Left hindlimb (tissue), 1 donor: Measurements from ENCODE around the gene LSP1.
A peak's percentile ranks its signal among the peaks of the same experiment; 100 is the strongest.

Source experiments
- DNase-seq: peaks from one replicate; pipeline ENCODE4 v3.0.0-alpha.2; 2018

LSP1 gene

DNA sequence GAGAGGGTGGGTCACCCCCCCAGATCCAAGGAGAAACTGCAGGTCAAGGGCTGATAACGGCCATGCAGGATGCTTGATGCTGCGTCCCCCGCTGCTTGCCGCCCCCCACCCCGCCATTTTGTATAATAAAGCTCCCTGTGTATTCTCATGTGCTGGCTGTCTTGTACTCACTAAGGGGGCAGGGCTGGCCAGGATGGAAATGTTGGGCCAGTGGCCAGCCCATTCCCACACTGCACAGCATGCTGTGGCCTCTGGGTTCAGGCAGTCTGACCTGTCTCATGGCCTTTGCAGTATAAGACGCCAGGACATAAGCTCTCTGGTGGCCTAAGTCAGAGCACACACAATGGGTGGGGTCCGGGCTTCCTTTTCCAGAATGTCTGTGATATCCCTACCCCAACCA is 39.2 kb downstream of the LSP1 start:
- no peak for DNase-seq

DNA sequence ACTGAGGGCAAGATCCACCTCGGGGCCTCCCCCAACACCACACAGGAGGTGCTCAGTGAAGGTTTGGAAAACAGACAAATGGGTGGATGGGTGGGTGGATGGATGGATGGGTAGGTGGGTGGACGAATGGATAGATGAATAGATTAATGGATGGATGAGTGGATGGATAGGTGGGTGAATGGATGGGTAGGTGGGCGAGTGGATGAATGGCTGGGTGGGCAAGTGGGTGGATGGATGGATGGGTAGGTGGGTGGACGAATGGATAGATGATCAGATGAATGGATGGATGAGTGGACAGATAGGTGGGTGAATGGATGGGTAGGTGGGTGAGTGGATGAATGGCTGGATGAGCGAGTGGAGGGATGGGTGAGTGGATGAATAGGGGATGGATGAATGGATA is 39.7 kb downstream of the LSP1 start:
- no peak for DNase-seq

DNA sequence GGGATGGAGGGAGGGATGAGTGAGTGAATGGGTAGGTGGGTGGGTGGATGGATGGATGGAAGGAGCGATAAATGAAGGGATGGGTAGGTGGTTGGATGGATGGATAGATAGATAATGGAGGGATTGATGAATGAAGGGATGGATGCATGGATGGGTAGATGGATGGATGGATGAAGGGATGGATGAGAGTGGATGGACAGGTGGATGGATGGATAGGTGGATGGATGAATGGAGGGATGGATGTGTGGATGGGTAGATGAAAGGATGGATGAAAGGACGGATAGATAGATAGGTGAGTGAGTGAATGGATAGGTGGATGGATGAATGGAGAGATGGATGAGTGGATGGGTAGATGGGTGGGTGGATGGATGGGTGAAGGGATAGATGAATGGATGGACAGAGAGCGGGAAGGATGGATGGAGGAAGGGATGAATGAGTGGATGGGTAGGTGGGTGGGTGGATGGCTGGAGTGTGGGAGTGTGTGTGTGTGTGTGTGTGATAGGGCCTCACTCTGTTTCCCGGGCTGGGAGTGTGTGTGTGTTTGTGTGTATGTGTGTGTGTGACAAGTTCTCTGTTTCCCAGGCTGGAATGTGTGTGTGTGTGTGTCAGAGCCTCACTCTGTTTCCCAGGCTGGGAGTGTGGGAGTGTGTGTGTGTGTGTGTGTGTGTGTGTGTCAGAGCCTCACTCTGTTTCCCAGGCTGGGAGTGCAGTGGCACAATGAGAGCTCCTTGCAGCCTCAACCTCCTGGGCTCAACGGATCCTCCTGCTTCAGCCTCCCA is 40.9 kb downstream of the LSP1 start:
- no peak for DNase-seq

DNA sequence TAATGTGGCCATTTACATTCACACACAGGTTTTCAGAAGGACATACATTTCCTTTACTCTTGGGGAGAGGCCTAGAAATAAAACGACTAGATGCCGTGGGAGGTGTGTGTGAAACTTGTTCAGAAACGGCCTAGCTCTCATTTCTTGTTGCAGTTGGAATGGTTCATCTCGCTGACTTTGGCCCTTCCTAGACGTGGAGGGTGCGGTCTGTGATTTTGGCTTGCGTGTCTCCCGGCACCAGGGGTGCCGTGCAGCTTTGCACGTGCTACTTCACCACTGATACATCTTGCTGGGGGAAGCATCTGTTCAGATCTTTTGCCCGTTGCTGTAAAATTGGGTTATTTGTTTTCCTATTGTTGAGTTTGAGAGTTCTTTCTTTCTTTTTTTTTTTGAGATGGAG is 41.9 kb downstream of the LSP1 start:
- no peak for DNase-seq

DNA sequence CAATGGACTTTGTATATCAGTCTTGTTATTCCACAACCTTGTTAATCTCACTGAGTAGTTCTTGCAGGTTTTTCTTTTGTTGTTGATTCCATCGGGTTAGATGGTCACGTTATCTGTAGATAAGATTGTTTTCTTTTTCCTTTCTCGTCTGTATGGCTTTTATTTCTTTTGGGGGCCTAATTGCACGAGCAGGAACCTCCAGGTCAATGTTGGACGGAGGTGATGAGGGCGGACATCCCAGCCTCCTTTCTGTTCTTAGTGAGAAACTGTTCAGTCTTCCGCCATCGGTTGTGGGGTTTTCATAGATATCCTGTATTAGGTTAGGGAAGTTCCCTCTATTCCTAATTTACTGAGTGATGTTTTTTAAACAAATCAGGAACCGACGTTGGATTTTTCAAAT is 43.6 kb downstream of the LSP1 start:
- no peak for DNase-seq

DNA sequence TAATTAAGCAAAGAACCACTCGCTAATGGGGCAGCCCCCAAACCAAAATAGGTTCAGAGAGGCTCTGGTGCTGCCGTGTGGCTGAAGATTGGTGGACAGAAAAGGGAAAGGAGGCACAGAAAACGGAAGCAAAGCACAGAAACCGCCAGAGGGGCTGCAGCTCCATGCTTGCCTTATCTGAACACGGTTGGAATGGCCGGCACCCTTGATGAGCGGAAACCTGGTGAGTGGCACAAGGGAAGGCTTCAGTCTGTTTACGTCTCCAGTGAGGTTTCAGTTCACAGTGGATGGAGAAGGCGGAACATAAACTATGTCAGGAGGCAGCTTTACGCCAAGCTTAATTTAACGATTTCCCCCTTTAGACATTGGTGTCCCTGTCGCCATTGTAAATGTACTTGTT is 44.0 kb downstream of the LSP1 start:
- DNase-seq, result peak; percentile 31

DNA sequence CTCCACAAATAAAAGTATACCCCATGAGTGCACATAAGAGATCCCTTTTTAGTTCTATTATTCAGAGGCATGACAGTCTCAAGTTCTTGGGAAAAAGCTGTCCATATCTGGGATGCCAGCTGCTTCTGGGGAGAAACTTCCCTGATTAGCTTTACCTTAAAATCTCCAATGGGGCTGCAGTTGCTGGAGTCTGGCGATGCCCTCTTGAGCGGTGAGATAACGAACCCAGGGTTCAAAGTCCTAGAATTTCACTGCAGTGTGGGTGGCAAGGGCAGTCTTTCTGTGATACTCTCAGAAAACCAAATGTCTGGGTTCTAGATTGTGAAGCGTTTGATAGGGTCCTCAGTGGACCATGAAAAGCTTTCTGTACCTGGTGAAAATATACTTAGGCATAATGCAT is 46.2 kb downstream of the LSP1 start:
- DNase-seq, result no peak

DNA sequence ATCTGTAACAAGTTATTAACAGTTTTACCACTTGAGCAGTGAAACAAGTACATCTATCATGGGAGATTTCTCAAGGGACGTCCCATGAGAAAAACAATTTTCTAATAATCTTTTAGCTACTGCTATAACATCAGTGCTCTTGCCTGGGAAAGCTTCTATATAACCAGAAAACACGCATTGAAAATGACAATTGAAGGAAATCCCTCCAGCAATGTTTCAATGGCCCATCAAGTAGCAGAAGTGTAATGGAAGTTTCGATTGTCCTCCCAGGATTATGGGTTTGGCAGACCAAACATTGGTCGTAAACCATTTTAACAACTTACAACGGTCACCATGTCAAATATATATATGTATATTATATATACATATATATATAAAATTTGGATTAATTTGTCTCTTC is 46.8 kb downstream of the LSP1 start:
- DNase-seq, result no peak

DNA sequence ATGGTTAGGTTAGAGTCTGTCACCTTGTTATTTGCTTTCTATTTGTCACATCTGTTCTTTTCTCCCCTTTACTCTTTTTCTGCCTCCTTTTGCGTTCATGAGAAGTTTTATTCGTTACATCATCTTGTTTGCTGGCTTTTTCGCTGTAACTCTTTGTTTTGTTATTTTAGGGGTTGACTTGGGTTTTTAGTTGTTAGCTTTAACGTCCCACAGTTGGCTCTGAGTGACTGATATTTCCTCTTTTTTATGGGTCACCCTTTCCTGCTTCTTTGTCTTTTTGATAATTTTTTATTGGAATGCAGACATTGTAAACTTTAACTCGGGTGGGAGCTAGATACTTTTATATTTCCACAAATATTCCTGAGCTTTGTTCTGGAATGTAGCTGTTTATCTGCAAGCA is 53.3 kb downstream of the LSP1 start:
- no peak for DNase-seq

DNA sequence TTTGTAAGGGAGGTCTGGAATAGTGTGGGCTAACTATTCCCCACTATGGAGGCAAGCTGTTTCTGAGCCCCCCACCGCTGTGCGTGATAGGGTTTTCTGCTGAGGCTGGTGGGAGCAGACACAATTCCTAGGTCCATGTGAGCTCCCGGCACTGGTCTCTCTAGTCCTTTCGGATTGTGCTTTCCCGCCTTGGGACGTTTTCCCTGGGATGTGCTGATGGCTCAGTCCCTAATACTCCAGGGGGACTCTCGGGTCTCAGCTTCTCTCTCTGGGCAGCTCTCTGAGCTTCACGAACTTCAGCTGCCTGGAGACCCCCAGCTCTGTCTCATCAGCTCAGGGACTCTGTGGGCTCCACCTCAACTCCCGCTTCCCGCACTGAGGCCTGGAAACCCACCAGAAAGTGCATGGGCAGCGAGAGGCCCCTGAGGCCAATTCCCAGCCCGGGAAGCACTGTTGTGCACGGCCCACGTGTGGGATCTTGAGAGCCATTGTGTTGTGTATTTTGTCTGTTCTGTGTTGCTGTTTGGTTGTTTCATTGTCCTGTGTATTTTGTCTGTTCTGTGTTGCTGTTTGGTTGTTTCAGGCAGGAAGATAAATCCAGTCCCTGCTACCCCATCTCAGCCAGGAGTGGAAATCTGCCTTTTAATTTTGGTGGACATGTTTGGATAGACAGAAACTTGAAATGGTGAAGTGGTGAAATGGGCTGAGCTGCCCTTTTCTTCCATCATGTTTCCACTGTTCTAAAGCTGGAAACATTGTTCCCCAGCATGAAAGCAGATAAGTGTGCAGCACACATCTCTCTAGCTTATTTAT is 53.9 kb downstream of the LSP1 start:
- no peak for DNase-seq

DNA sequence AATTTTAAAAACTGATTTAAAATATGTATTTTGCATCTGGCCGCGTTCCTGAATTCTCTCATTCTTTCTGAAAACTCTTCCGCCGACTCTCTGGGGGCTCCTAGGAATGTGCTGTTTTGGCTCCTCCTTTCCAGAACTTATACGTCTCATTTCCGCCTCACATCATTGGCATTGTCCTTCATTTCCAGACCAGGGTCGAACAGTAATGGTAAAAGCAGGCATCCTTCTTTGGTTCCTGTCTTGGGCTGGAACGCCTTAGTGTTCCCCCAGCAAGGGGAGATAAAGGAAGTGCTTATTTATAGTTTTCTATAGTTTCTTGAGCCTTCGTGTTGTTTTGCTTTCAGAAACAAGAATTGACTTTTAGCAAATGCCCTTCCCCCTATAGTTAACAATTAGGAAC is 55.7 kb downstream of the LSP1 start:
- DNase-seq, result peak; percentile 85

DNA sequence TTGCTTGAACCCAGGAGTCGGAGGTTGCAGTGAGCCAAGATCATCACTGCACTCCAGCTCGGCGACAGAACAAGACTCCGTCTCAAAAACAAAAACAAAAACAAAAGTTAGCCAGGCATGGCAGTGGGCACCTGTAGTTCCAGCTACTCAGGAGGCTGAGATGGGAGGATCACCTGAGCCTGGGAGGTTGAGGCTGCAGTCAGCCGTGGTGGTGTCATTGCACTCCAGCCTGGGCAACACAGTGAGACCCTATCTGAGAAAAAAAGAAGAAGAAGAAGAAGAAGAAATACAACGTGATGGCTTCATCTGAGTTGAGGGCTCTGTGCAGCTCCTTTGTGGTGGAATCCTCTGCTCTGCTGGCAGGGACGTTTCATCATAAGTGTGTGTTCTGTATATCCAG is 56.6 kb downstream of the LSP1 start:
- no peak for DNase-seq

DNA sequence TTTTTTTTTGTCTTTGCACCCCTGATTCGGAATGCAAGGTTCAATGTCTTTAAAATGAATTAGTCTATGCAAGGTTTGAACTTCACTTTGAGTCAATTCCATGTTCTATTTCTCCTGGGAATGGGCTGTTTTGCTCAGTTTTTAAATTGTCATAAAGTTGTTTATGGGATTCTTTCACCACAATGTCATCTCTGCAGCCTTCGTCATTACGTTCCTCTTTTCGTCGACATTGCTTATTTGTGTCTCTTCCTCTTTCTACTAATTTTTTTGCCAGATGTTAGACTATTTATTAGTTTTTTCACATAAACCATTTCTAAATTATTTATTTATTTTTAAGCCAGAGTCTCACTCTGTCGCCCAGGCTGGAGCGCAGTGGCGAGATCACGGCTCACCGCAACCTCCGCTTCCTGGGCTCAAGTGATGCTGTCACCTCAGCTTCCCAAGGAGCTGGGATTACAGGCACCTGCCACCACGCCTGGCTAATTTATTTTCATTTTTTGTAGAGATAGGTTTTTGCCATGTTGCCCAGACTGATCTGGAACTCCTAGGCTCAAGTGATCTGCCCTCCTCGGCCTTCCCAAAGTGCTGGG is 59.5 kb downstream of the LSP1 start:
- no peak for DNase-seq

DNA sequence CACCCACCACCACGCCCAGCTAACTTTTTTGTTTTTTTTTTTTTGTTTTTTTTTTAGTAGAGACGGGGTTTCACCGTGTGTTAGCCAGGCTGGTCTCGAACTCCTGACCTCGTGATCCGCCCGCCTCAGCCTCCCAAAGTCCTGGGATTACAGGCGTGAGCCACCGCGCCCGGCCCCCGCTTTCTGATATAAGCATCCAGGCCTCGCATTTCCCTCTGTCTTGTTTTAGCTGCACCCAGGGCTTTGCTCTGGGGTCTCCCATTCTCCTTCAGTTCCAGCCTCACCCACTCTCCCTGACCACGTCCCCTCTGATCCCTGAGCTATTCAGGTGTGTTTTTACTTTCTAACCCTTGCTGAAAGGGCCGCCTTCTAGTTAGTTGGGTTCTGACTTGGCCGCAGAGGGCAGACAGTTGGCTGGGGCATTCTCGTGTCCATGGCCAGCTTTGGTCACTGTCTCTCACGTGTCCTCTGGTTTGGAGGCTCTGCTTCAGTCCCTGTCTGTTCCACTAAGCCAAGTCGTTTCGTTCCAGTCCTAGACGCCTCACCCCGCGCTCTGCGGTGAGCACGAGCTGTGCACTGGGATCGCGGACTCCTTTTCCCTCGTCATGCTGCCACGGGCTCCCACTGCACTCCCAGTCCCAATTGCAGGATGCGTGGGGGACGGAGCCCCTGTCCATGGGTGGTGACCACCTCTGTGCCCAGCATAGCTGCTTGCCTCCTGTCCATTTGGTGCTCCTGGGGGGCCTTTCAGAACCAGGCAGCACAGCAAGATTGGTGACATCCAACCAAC is 60.6 kb downstream of the LSP1 start:
- DNase-seq, result peak; percentile 22

DNA sequence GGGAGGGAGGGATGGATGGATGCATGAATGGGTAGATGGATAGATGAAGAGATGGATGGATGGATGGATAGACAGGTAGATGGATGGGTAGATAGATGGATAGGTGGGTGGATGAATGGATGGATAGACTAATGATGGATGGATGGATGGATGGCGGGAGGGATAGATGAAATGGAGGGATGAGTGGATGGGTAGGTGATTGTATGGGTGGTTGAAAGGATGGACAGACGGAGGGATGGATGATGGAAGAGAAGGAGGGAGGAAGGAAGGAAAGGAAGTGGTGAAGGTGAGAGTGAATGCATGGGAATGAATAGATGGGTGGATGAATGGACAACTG is 62.9 kb downstream of the LSP1 start:
- no peak for DNase-seq

DNA sequence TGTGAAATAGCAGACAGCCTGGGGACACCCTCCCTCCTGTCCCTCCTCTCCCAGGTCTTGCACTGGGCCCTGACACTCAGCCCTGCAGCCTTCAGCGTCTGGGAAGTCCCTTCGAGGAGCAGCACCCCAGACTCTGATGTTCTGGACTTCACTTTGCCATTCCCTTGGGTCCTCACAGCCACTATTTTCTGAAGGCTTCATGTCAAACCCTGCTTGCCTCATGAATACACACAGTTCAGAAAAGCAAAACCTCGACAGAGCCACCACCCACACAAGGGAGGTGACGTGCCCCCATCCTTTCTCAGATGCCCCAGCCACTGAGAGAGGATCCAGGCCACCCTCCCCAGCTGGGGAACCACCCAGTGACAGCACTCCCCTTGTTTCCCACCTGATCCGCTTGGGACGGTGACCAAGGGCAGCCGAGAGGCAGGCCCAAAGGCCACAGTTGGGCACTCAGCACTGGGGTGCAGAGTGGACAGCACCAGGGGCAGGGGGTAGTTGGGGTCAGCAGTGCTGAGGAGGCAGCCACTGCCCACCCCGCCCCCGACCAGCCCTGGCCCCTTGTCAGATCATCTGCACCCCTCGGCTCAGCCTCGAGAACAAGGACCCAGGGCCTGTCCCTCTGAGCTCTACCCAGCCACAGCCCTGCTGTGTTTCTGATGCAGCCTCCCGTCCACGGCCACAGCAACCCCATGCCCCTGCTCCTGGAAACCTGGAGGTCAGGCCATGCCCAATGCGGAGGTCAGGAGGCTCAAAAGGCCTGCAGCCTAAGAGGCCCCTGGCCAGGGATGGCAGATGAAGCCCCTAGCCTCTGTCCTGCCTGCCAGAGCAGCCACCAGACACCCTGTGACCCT is 63.5 kb downstream of the LSP1 start:
- no peak for DNase-seq

DNA sequence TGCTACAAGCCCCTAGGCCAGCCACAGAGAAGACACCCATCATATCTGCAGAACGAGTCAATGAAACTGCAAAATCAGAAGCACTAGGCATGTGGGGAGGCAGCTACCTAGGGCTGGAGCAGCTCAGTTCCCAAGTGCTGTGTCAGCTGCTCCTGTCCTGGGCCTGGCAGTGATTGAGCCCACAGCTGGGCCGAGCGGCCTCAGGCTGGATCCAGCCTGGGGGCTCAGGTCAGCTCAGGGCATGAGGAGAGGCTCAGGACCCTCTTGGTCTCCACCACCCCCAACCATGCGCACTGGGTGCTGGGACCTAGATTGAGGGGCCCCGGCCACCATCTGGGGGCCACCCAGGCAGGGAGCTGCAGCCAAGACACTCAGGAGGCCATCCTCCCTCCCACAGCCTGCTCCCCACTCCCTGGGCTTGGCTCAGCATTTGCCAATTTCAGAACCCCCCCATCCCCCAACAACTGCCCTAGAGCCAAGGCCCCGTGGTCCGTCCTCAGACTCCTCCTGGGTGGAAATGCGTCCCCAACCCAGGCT is 64.2 kb downstream of the LSP1 start:
- DNase-seq, result peak; percentile 43

DNA sequence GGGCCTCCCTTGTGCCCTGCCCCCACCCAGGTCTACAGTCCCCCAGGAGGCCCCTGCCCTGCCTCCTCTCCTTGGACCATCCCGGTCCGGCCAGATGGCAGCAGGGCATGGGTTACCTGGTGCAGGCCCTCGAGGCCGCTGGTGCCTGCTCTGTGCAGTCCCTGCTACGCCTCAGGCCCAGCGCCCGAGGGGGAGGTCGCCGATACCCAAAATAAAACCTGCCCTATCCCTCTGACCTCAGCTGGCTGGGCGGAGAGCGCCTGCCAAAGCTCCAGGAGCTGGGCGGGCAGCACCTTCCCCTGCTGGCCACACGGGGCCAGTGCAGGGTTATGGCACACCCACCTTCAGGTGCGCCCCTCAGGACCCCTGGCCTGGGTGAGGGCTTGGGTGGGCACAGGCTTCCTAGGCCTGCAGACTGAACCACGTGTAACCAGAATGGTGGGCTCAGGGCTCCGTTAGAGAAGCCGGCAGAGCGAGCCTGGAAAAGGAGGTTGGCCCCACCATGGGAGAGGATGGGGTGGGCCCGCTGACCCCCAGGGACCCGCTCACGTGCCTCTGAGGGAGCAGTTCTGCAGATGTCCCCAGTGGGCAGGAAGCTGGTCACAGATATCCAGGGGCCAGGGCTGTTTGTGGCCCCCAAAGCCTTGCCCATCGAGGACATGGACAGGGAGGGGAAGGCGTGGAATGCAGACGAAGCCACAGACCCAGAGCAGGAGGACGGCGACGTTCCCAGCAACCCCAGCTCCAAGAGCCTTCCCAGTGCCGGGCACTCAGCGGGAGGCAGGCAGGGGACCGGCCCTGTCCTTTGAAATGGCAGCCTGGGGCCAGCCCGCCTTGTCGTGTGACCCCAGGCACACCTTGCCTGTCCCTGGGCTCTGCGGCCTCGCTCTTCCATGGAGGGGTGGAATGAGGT is 64.9 kb downstream of the LSP1 start:
- DNase-seq, result no peak

DNA sequence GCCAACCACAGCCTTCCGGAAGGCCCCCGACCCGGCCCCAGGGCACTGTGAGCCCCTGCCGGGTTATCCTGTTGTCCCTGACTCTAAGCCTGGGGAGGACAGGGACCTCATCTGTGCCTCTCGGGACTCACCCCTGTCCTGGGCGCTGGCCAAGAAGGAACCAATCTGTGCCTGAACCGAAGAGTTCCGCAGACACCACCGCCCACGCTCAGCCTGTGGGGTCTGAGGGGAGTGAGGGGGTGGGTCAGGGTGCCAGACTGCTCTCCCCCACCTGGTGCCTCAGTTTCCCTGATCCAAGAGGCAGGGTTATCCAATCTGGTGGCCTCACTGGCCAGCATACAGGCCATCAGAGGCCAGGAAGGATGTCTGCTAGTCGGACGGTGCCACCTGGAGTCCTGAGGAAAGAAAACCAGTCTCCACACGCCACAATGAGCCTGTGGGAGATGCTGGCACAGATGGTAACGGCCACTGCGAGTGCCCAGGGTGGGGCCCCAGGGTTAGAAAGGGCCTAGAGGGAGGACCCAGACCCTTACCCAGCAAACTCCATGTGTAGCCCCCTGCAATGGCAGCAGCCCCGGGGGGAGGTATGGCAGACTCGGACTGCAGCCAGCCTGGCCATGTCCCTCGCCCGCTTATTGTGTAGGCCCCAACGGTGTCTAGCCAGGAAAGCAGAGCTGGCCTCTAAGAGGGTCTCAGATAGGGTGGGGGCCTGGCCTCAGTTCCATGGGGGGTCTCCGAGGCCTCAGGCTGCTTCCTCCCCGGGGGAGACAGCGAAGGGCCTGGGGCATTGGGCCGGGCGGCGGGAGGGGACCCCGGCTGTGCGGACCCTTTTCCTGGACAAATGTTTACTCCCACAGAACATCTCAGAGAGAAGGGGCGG is 65.8 kb downstream of the LSP1 start:
- peak; percentile 44 for DNase-seq
